PC-3 (cell line): Measurements from ENCODE around the gene SGK2. TPM values are rescaled to one million over a fixed set of nuclear protein-coding genes. Genes with fewer than 3 reads are reported as not detected.

Source experiments
- ATAC-seq: fragments of 200-7000 bp; cut with Tn5 transposase; 2 replicates; pipeline ENCODE4 v1.9.1; 2020; ENCODE audit warnings: mild to moderate bottlenecking, moderate library complexity
- BruUV-seq: library from RNA; stranded (reverse); fragments of 400-500 nt; replicated peaks from 2 replicates; lab custom pipeline; 2021; lab: Mats Ljungman, UMichigan
- CTCF ChIA-PET: fragments of 300-600 bp; sonication (Branson Sonifier 250); formaldehyde crosslinking; loops from one replicate; lab custom pipeline; 2022; ENCODE audit warnings: antibody characterized with exemption; lab: Charles Lee
- POLR2A ChIA-PET: fragments of 300-600 bp; sonication (Branson Sonifier 250); formaldehyde crosslinking; loops from one replicate; lab custom pipeline; 2022; ENCODE audit warnings: antibody characterized with exemption; ENCODE audit not compliant: unreplicated experiment; lab: Charles Lee
- DNase-seq: peaks from one replicate; pipeline ENCODE4 v3.0.0-alpha.2; 2015
- H2AFZ ChIP-seq: fragments of 300-600 bp; sonication (generic); 2 replicates; pipeline ENCODE4 v1.6.0; 2016; ENCODE audit warnings: antibody characterized with exemption, low read length
- H3F3A ChIP-seq: fragments of 300-600 bp; sonication (generic); one replicate; pipeline ENCODE4 v1.6.0; 2017; ENCODE audit warnings: antibody characterized with exemption, low read length, control low read depth, mild to moderate bottlenecking; ENCODE audit not compliant: unreplicated experiment
- H3K27ac ChIP-seq: fragments of 300-600 bp; sonication (generic); 2 replicates; pipeline ENCODE4 v1.5.1; 2016; ENCODE audit warnings: mild to moderate bottlenecking, low read length
- H3K27me3 ChIP-seq: fragments of 300-600 bp; sonication (generic); 2 replicates; pipeline ENCODE4 v1.6.1; 2016; ENCODE audit warnings: low read length, mixed read lengths
- H3K36me3 ChIP-seq: fragments of 300-600 bp; sonication (generic); 2 replicates; pipeline ENCODE4 v1.6.1; 2016; ENCODE audit warnings: low read depth, mixed run types, low read length, mixed read lengths
- H3K4me1 ChIP-seq: fragments of 300-600 bp; sonication (generic); 2 replicates; pipeline ENCODE4 v1.5.1; 2016; ENCODE audit warnings: low read length; ENCODE audit not compliant: insufficient read depth
- H3K4me2 ChIP-seq: fragments of 300-600 bp; sonication (generic); 2 replicates; pipeline ENCODE4 v1.6.0; 2016; ENCODE audit warnings: low read length
- H3K4me3 ChIP-seq: fragments of 300-600 bp; sonication (generic); 2 replicates; pipeline ENCODE4 v1.5.1; 2016; ENCODE audit warnings: mild to moderate bottlenecking, low read length, mixed read lengths
- H3K79me2 ChIP-seq: fragments of 300-600 bp; sonication (generic); 2 replicates; pipeline ENCODE4 v1.6.1; 2017; ENCODE audit warnings: low read length, mixed read lengths
- H3K9ac ChIP-seq: fragments of 300-600 bp; sonication (generic); 2 replicates; pipeline ENCODE4 v1.6.0; 2016; ENCODE audit warnings: mild to moderate bottlenecking, low read length
- H3K9me2 ChIP-seq: fragments of 300-600 bp; sonication (generic); replicated peaks from 2 replicates; pipeline ENCODE4 v1.6.1; 2016; ENCODE audit warnings: mixed run types, low read length, mixed read lengths
- H3K9me3 ChIP-seq: fragments of 300-600 bp; sonication (generic); 2 replicates; pipeline ENCODE4 v1.6.1; 2016; ENCODE audit warnings: low read length, mixed read lengths
- H4K20me1 ChIP-seq: fragments of 300-600 bp; sonication (generic); 2 replicates; pipeline ENCODE4 v1.6.1; 2016; ENCODE audit warnings: low read length, mixed read lengths
- CTCF ChIP-seq: fragments of 300-600 bp; sonication (generic); conservative IDR thresholded peaks from 2 replicates; pipeline ENCODE4 v1.5.1; 2017; ENCODE audit warnings: antibody characterized with exemption, low read depth, mild to moderate bottlenecking, low read length
- EZH2 ChIP-seq: fragments of 300-600 bp; sonication (generic); IDR thresholded peaks from one replicate; pipeline ENCODE4 v1.6.1; 2017; ENCODE audit warnings: antibody characterized with exemption, mild to moderate bottlenecking, low read length; ENCODE audit not compliant: unreplicated experiment
- EZH2phosphoT487 ChIP-seq: fragments of 300-600 bp; sonication (generic); IDR thresholded peaks from 2 replicates; pipeline ENCODE4 v1.6.1; 2018; ENCODE audit warnings: mild to moderate bottlenecking, antibody characterized with exemption, low read length, borderline replicate concordance
- intact Hi-C: fragments of 100-400 bp; cut with micrococcal nuclease; formaldehyde crosslinking; loops from 2 replicates; pipeline ENCODE4 v1.9.0; 2023
- total RNA-seq: library from RNA; depleted of rRNA; stranded (reverse); fragments of >200 nt; gene quantifications from 2 replicates; pipeline ENCODE4 v1.2.3, GENCODE V29; 2014

SGK2 gene
- total RNA-seq, 1 experiment from 2014 or later = 6.6 TPM

DNA sequence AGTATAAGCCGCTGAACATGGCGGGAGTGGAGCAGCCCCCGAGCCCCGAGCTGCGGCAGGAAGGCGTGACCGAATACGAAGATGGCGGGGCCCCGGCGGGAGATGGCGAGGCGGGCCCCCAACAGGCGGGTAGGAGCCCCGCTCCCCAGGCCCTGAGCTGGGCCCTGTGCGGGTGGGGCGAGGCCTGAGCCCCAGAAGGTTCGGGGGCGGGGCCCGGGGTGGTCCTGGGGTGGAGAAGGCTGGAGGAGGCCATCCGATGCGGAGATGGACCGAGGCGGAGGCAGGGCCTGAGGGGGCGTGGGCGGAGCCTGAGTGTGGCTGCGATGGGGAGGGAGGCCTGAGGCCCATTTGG is 44.2 kb upstream of the SGK2 start:
- H3K9me3 ChIP-seq = no peaks in the 10 kb centered on the region
- peak; percentile 8 for ATAC-seq
- 0 out of 2 replicates have a peak overlapping the region, but pooled peaks have one; percentile 7 for H3K27ac ChIP-seq
- TF ChIP-seq CTCF = no peak
- TF ChIP-seq EZH2phosphoT487 = no peak
- TF ChIP-seq EZH2 = no peak
- intact Hi-C loops = loop anchor here (1.0 to 2.0 kb wide), 2 partner anchors 58 to 65 kb away; partner anchors contain the start of gene SRSF6
- no peaks in the 10 kb centered on the region for H4K20me1 ChIP-seq
- no peaks in the 10 kb centered on the region for H3K9me2 ChIP-seq
- H3K4me2 ChIP-seq = peak overlapping the region; percentile 84
- H3K27me3 ChIP-seq = no peaks in the 10 kb centered on the region
- peaks cover 28% of the 10 kb centered on the region for H3K79me2 ChIP-seq
- DNase-seq = no peak
- H3K4me1 ChIP-seq = peaks cover 16% of the 10 kb centered on the region; the same call in 1 of the 2 replicates
- no peaks in the 10 kb centered on the region for H3F3A ChIP-seq
- peak overlapping the region; percentile 78 for H3K9ac ChIP-seq
- peak overlapping the region; percentile 78 for H3K4me3 ChIP-seq
- peak overlapping the region; percentile 90 for H2AFZ ChIP-seq
- no peaks in the 10 kb centered on the region; the same call in 1 of the 2 replicates for H3K36me3 ChIP-seq
- BruUV-seq = no TSS peak
- ChIA-PET POLR2A (interaction anchor here (0.6 to 1.2 kb wide), 5 partner anchors 27 to 76 kb away, joined by 3 to 13 read pairs (median 4); partner anchors contain the start of gene IFT52), CTCF (interaction anchor here (1.4 kb wide), 1 partner anchor 66 kb away, joined by 12 read pairs; no protein-coding TSS in a partner anchor)

GRCh38 chr20:43515628-43516027 is 43.2 kb upstream of the SGK2 start:
- POLR2A ChIA-PET = no interaction called here
- Histone ChIP-seq H2AFZ (no peak overlapping the region), H3F3A (no peaks in the 10 kb centered on the region), H3K27me3 (no peaks in the 10 kb centered on the region), H3K79me2 (peaks cover 28% of the 10 kb centered on the region), H3K4me2 (peak overlapping the region; percentile 84), H3K36me3 (no peaks in the 10 kb centered on the region; the same call in 1 of the 2 replicates), H4K20me1 (no peaks in the 10 kb centered on the region), H3K9me2 (no peaks in the 10 kb centered on the region), H3K4me1 (peaks cover 16% of the 10 kb centered on the region; the same call in 1 of the 2 replicates), H3K4me3 (peak overlapping the region; percentile 78), H3K9ac (no peak overlapping the region), H3K9me3 (no peaks in the 10 kb centered on the region), H3K27ac (no peak overlapping the region)
- ATAC-seq (no peak), DNase-seq (no peak)
- CTCF ChIA-PET = no interaction called here
- intact Hi-C loops = loop anchor here (2.0 kb wide), 1 partner anchor 59 kb away; the partner anchor contains the start of gene SRSF6
- TF ChIP-seq EZH2 = no peak
- TF ChIP-seq CTCF = no peak
- no peak for TF ChIP-seq EZH2phosphoT487
- BruUV-seq = TSS peak; percentile 33

DNA sequence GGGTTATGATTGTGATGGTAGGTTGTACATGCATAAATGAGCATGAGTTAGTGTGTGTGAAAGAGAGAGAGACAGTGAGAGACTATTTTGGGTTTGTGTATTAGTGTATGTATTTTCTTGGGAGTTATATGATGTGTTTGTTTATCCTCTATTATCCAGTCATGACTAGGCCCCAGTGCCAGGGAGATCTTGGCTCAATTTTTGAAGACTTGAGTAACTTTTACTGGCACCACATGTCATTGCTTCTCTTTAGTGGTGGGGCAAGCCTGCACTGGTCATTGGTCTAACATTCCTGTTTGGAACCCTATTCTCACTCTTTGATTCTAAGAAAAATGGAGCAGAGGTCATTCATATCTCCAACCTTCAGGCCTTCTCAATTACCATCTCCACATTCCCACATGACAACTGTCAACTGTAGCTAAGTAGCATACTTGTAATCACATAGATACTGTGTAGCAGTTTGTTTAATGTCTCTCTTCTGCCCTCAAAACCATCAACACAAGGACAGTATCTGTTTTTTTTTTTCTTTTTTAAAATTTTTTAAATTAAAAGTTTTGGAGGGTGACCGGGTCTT is 42.5 kb upstream of the SGK2 start:
- Histone ChIP-seq H3K9me3 (no peaks in the 10 kb centered on the region), H3K4me2 (peak overlapping the region; percentile 84; the same call in 1 of the 2 replicates), H2AFZ (no peak overlapping the region), H3K9ac (no peak overlapping the region), H3K27ac (no peak overlapping the region), H3K79me2 (peaks cover 28% of the 10 kb centered on the region), H3K36me3 (no peaks in the 10 kb centered on the region; the same call in 1 of the 2 replicates), H3F3A (no peaks in the 10 kb centered on the region), H3K27me3 (no peaks in the 10 kb centered on the region), H3K4me1 (peaks cover 16% of the 10 kb centered on the region; the same call in 1 of the 2 replicates), H3K9me2 (no peaks in the 10 kb centered on the region), H4K20me1 (no peaks in the 10 kb centered on the region), H3K4me3 (no peak overlapping the region; the same call in 1 of the 2 replicates)
- ChIA-PET CTCF (no interaction called here), POLR2A (interaction anchor here (0.5 kb wide), 1 partner anchor 58 kb away, joined by 5 read pairs; no protein-coding TSS in a partner anchor)
- no TSS peak for BruUV-seq
- ATAC-seq (no peak), DNase-seq (no peak)
- intact Hi-C loops = no loop called here
- TF ChIP-seq CTCF (no peak), EZH2phosphoT487 (no peak), EZH2 (no peak)
